HepG2 (cell line): ENCODE data around the gene CBX2. TPM values are rescaled to one million over a fixed set of nuclear protein-coding genes. Genes with fewer than 3 reads are reported as not detected.

Experiments used
- ATF1 ChIP-seq: IDR thresholded peaks from 2 replicates; pipeline ENCODE4 v1.6.1; 2016; ENCODE audit warnings: mild to moderate bottlenecking, control low read depth
- CREB1 ChIP-seq, 2 experiments: fragments of 450-650 bp in 1 of 2; IDR thresholded peaks; 2 replicates each; pipeline ENCODE4 v1.6.1; 2016 to 2017; ENCODE audit warnings: control low read depth in 1 of 2, mild to moderate bottlenecking in 1 of 2, missing compliant biosample characterization in 1 of 2, missing genetic modification characterization in 1 of 2
- EZH2 ChIP-seq: conservative IDR thresholded peaks from 2 replicates; pipeline ENCODE4 v1.6.1; 2012; ENCODE audit warnings: mild to moderate bottlenecking, low read depth, low read length, moderate library complexity
- NPAS2 ChIP-seq: sonication (generic); formaldehyde crosslinking; IDR thresholded peaks from 2 replicates; pipeline ENCODE4 v1.8.0; 2022; ENCODE audit warnings: mild to moderate bottlenecking, missing genetic modification reagents, borderline replicate concordance
- PAX8 ChIP-seq: sonication (generic); formaldehyde crosslinking; IDR thresholded peaks from 2 replicates; pipeline ENCODE4 v1.8.0; 2022; ENCODE audit warnings: mild to moderate bottlenecking, missing genetic modification reagents, borderline replicate concordance
- PCBP1 ChIP-seq: fragments of 200-400 bp; formaldehyde crosslinking; IDR thresholded peaks from 2 replicates; pipeline ENCODE4 v1.6.1; 2017; ENCODE audit warnings: mild to moderate bottlenecking, low read depth, low read length, borderline replicate concordance
- SSRP1 ChIP-seq: IDR thresholded peaks from 2 replicates; pipeline ENCODE4 v1.6.1; 2016; ENCODE audit warnings: control low read depth
- ZBTB4 ChIP-seq: sonication (generic); formaldehyde crosslinking; IDR thresholded peaks from 2 replicates; pipeline ENCODE4 v1.4.0; 2020; ENCODE audit warnings: missing genetic modification reagents, mild to moderate bottlenecking, borderline replicate concordance
- ZFAT ChIP-seq: sonication (generic); formaldehyde crosslinking; conservative IDR thresholded peaks from 2 replicates; pipeline ENCODE4 v1.8.1; 2023; ENCODE audit warnings: missing genetic modification reagents, inconsistent platforms
- ZMYM3 ChIP-seq: sonication (generic); formaldehyde crosslinking; IDR thresholded peaks from 2 replicates; pipeline ENCODE4 v1.5.1; 2020; ENCODE audit warnings: mild to moderate bottlenecking, missing genetic modification reagents
- ZNF235 ChIP-seq: sonication (generic); formaldehyde crosslinking; IDR thresholded peaks from 2 replicates; pipeline ENCODE4 v1.8.1; 2023; ENCODE audit warnings: mild to moderate bottlenecking, missing genetic modification reagents, borderline replicate concordance
- ZNF496 ChIP-seq: sonication (generic); formaldehyde crosslinking; IDR thresholded peaks from 2 replicates; pipeline ENCODE4 v1.8.1; 2023; ENCODE audit warnings: mild to moderate bottlenecking, moderate library complexity, missing genetic modification reagents; ENCODE audit not compliant: insufficient replicate concordance
- ZSCAN30 ChIP-seq: sonication (generic); formaldehyde crosslinking; IDR thresholded peaks from 2 replicates; pipeline ENCODE4 v1.5.0; 2020; ENCODE audit warnings: mild to moderate bottlenecking, missing genetic modification reagents
- polyA plus RNA-seq, 8 experiments: library from polyadenylated mRNA; depleted of rRNA in 3 of 8; stranded (reverse) in 7 of 8; unstranded in 1 of 8; fragments of >200 nt; fragmentation: Illumina TruSeq in 4 of 8; extraction: Trizol in 4 of 8; gene quantifications; 2 replicates each; pipeline versions ENCODE4 v1.2.1 to v1.2.3, GENCODE V29; 2011 to 2016; ENCODE audit warnings: low read depth in 4 of 8, missing spikeins in 1 of 8, mixed read lengths in 1 of 8; ENCODE audit not compliant: insufficient read depth in 1 of 8
- total RNA-seq, 5 experiments: library from RNA; depleted of rRNA; stranded (reverse); fragments of >200 nt; fragmentation: Illumina TruSeq; extraction: Trizol; gene quantifications; 2 replicates each; pipeline ENCODE4 v1.2.3, GENCODE V29; 2016; ENCODE audit warnings: low read depth in 1 of 5
- TF ChIP-seq, protein P1 (sequence below): sonication (generic); formaldehyde crosslinking; IDR thresholded peaks from 2 replicates; pipeline ENCODE4 v1.4.0; 2020; ENCODE audit warnings: missing genetic modification reagents, mild to moderate bottlenecking, borderline replicate concordance
- TF ChIP-seq, protein P2 (sequence below): IDR thresholded peaks from 2 replicates; pipeline ENCODE4 v1.6.1; 2016; ENCODE audit warnings: low read depth, missing genetic modification reagents, missing compliant biosample characterization
- TF ChIP-seq, protein P3 (sequence below): sonication (generic); formaldehyde crosslinking; IDR thresholded peaks from 2 replicates; pipeline ENCODE4 v1.8.1; 2023; ENCODE audit warnings: mild to moderate bottlenecking, missing genetic modification reagents

The CBX2 gene
- total and polyA plus RNA-seq, 2 of the 13 experiments (the other 11 are each of a cell fraction or from before 2014, with no cell fraction given), result 14.5 to 31.1 TPM

DNA sequence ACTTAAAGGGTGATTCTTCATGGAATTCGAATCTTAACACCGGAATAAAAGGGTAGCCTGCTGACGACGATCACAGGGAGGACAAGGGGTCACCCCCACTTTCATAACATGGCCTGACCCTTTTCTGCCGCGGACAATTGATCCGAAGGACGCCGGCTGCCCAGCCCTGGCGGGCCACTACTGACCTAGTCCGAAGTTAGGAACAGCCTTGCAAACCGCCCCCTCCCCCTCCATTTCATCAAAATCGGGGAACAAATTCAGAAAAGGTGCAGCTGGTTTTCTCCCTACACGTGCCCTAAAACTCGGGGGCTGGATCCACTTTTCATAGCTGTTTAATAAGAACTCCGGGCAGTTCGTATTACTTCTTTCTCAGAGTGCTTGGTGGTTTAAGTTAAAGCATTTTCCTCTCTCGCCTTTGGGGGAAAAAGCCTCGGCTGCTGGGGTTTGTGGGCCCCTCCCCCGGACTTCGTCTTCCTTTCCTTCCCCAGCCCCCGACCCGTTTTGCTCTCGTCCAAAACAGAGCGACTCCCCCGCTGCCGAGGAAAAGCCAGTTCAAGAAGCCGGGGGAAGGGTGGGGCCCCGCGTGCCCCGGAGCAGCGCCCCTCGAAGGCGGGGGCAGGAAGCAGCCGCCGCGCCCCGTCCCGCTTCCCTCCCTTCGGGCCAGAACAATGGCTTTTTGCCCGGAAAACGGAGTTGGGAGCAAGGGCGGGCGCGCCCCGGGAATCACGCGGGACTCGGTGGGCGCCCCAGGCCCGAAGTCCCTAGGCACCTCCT, 641 bp upstream of the CBX2 start (continued):
- TF ChIP-seq ZNF235 (CRISPR knock-in tag) (no peak), ZBTB4 (CRISPR knock-in tag) (peak; percentile 22; the same call in 1 of the 2 replicates), ZSCAN30 (no peak), ZNF496 (CRISPR knock-in tag) (no peak), EZH2 (no peak), NPAS2 (CRISPR knock-in tag) (no peak), PAX8 (CRISPR knock-in tag) (no peak), SSRP1 (CRISPR knock-in tag) (no peak), ZFAT (CRISPR knock-in tag) (no peak), ZMYM3 (CRISPR knock-in tag) (peak; percentile 68), CREB1 (IDR thresholded peaks at IDR 0.05) (no peak), CREB1 (CRISPR knock-in tag; IDR thresholded peaks at IDR 0.05) (no peak), ATF1 (no peak), PCBP1 (no peak)
- TF ChIP-seq, protein P1, sequence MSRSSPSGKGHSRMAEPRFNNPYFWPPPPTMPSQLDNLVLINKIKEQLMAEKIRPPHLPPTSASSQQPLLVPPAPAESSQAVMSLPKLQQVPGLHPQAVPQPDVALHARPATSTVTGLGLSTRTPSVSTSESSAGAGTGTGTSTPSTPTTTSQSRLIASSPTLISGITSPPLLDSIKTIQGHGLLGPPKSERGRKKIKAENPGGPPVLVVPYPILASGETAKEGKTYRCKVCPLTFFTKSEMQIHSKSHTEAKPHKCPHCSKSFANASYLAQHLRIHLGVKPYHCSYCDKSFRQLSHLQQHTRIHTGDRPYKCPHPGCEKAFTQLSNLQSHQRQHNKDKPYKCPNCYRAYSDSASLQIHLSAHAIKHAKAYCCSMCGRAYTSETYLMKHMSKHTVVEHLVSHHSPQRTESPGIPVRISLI (CRISPR knock-in tag), result no peak
- TF ChIP-seq, protein P2, sequence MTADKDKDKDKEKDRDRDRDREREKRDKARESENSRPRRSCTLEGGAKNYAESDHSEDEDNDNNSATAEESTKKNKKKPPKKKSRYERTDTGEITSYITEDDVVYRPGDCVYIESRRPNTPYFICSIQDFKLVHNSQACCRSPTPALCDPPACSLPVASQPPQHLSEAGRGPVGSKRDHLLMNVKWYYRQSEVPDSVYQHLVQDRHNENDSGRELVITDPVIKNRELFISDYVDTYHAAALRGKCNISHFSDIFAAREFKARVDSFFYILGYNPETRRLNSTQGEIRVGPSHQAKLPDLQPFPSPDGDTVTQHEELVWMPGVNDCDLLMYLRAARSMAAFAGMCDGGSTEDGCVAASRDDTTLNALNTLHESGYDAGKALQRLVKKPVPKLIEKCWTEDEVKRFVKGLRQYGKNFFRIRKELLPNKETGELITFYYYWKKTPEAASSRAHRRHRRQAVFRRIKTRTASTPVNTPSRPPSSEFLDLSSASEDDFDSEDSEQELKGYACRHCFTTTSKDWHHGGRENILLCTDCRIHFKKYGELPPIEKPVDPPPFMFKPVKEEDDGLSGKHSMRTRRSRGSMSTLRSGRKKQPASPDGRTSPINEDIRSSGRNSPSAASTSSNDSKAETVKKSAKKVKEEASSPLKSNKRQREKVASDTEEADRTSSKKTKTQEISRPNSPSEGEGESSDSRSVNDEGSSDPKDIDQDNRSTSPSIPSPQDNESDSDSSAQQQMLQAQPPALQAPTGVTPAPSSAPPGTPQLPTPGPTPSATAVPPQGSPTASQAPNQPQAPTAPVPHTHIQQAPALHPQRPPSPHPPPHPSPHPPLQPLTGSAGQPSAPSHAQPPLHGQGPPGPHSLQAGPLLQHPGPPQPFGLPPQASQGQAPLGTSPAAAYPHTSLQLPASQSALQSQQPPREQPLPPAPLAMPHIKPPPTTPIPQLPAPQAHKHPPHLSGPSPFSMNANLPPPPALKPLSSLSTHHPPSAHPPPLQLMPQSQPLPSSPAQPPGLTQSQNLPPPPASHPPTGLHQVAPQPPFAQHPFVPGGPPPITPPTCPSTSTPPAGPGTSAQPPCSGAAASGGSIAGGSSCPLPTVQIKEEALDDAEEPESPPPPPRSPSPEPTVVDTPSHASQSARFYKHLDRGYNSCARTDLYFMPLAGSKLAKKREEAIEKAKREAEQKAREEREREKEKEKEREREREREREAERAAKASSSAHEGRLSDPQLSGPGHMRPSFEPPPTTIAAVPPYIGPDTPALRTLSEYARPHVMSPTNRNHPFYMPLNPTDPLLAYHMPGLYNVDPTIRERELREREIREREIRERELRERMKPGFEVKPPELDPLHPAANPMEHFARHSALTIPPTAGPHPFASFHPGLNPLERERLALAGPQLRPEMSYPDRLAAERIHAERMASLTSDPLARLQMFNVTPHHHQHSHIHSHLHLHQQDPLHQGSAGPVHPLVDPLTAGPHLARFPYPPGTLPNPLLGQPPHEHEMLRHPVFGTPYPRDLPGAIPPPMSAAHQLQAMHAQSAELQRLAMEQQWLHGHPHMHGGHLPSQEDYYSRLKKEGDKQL (CRISPR knock-in tag), result no peak
- TF ChIP-seq, protein P3, sequence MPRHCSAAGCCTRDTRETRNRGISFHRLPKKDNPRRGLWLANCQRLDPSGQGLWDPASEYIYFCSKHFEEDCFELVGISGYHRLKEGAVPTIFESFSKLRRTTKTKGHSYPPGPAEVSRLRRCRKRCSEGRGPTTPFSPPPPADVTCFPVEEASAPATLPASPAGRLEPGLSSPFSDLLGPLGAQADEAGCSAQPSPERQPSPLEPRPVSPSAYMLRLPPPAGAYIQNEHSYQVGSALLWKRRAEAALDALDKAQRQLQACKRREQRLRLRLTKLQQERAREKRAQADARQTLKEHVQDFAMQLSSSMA (CRISPR knock-in tag), result no peak
